Measurements from ENCODE around the gene SH3BGR. TPM values are rescaled to one million over a fixed set of nuclear protein-coding genes. Genes with fewer than 3 reads are reported as not detected.

The SH3BGR gene
- total and polyA plus RNA-seq, 10 of the 15 experiments (the other 5 are each of a cell fraction or from before 2014, with no cell fraction given): 0.45 to 3.5 (median 1.7) TPM

DNA sequence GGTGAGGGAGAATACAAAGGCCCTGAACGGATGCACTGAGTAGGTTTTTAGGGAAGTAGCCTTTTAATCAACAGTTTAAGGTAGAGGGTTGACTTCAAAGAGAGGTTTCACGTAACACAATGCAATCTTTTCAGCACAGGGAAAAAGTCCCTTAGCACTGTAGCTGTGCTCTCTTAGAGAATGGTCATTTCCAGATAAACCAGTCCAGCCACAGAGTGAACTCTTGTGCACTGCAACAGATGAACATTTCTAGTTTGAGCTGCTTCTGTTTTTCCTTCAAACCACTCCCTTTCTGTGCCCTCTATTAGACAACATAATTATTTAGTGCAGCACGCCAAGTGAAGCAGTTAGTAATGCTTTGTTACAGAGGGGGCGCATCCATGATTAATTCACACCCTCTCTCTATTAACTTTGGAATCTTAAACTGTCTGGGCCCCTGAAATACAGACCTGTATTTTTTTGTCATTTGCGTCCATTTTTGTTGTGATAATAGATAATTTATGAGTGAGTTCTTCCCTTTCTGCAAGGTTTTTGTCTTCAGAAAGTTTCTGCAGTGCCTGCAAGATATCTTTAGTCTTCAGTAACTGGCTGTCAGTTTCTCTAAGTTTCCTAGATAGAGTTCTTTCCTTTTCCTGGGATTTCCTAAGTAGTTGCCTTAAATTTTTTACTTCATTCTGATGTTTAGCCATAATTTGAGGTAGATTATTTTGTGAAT is 29.1 kb upstream of the SH3BGR start:
- in situ Hi-C loops (cut with MboI) (no loop called here), intact Hi-C loops (cut with micrococcal nuclease; ENCODE audit: unreplicated experiment) (no loop called here)
- Histone ChIP-seq H3K4me2 (ENCODE audit: control insufficient read depth, insufficient read depth) (no peak overlapping the region), H4K20me1 (ENCODE audit: control insufficient read depth, insufficient read depth) (no peaks in the 10 kb centered on the region), H2AFZ (ENCODE audit: control insufficient read depth, low read depth, low read length) (no peak overlapping the region), H3K9me3 (replicated peaks; ENCODE audit: control insufficient read depth, insufficient read depth, low read length) (no peaks in the 10 kb centered on the region), H3K4me1 (ENCODE audit: control insufficient read depth, insufficient read depth, low read length) (no peaks in the 10 kb centered on the region), H3K36me3 (ENCODE audit: control insufficient read depth in 2 of 2, insufficient read depth in 2 of 2, low read length in 1 of 2) (no peaks in the 10 kb centered on the region), H3K9ac (ENCODE audit: control insufficient read depth, insufficient read depth, low read length) (no peak overlapping the region), H3K27me3 (replicated peaks in 1 of 2; ENCODE audit: control insufficient read depth in 2 of 2, insufficient read depth in 2 of 2, low read length in 1 of 2) (no peaks in the 10 kb centered on the region), H3K4me3 (no peak overlapping the region), H3K27ac (ENCODE audit: control insufficient read depth, insufficient read depth) (no peak overlapping the region), H3K79me2 (ENCODE audit: control insufficient read depth, insufficient read depth, low read length) (no peaks in the 10 kb centered on the region)
- ChIA-PET SMC1A (ENCODE audit: uncharacterized antibody, unreplicated experiment) (interaction anchor here (0.7 to 2.0 kb wide), 7 partner anchors 9 to 311 kb away, joined by 3 to 7 read pairs (median 3); no protein-coding TSS in a partner anchor), RAD21 (ENCODE audit: unreplicated experiment) (interaction anchor here (1.0 to 1.3 kb wide), 3 partner anchors 12 to 35 kb away, joined by 3 to 5 read pairs (median 3); no protein-coding TSS in a partner anchor), POLR2A (interaction anchor here (1.4 kb wide), 1 partner anchor 35 kb away, joined by 3 read pairs; no protein-coding TSS in a partner anchor), CTCF (interaction anchor here (0.6 to 3.2 kb wide), 2 partner anchors 14 to 18 kb away, joined by 3 to 24 read pairs; no protein-coding TSS in a partner anchor)
- ATAC-seq (peak; percentile 97), FAIRE-seq (no peak), DNase-seq (ENCODE audit: low read depth, low spot score) (peak; percentile 41)
- BruUV-seq (replicated peaks): no TSS peak
- 64% methylated on average over 5 of the region's 5 CpGs for WGBS (ENCODE audit: insufficient coverage, insufficient replicate concordance, low lambda C conversion rate, missing lambda C conversion rate)
- TF ChIP-seq NR2F1 (conservative IDR thresholded peaks at IDR 0.05): 0 out of 2 replicates have a peak, but pooled peaks have one; percentile 58
- TF ChIP-seq EP300 (IDR thresholded peaks at IDR 0.05; ENCODE audit: borderline replicate concordance in 1 of 2, control insufficient read depth in 1 of 2, low read depth in 2 of 2, low read length in 2 of 2): peak; percentile 40 to 49; a peak in 2 of 4 replicates
- peak; percentile 76 for TF ChIP-seq MTA2 (IDR thresholded peaks at IDR 0.05; ENCODE audit: low read depth)
- TF ChIP-seq BCL11A (IDR thresholded peaks at IDR 0.05; ENCODE audit: low read depth, low read length): 0 out of 2 replicates have a peak, but pooled peaks have one; percentile 8
- TF ChIP-seq SPI1 (IDR thresholded peaks at IDR 0.05; ENCODE audit: borderline replicate concordance, insufficient read depth, low read depth, low read length): peak; percentile 61; the same call in 1 of the 2 replicates
- TF ChIP-seq IKZF2 (IDR thresholded peaks at IDR 0.05): peak; percentile 59 to 79; a peak in 3 of 4 replicates
- TF ChIP-seq CHD2 (IDR thresholded peaks at IDR 0.05; ENCODE audit: borderline replicate concordance, low read depth, low read length): peak; percentile 27; the same call in 1 of the 2 replicates
- TF ChIP-seq BHLHE40 (IDR thresholded peaks at IDR 0.05; ENCODE audit: borderline replicate concordance in 1 of 2, low read depth in 2 of 2, low read length in 1 of 2): peak in 1 of 2 experiments; percentile 20; a peak in 1 of 4 replicates
- TF ChIP-seq, protein P1, sequence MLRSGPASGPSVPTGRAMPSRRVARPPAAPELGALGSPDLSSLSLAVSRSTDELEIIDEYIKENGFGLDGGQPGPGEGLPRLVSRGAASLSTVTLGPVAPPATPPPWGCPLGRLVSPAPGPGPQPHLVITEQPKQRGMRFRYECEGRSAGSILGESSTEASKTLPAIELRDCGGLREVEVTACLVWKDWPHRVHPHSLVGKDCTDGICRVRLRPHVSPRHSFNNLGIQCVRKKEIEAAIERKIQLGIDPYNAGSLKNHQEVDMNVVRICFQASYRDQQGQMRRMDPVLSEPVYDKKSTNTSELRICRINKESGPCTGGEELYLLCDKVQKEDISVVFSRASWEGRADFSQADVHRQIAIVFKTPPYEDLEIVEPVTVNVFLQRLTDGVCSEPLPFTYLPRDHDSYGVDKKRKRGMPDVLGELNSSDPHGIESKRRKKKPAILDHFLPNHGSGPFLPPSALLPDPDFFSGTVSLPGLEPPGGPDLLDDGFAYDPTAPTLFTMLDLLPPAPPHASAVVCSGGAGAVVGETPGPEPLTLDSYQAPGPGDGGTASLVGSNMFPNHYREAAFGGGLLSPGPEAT (IDR thresholded peaks at IDR 0.05; ENCODE audit: low read depth): peak; percentile 85
- TF ChIP-seq, protein P2, sequence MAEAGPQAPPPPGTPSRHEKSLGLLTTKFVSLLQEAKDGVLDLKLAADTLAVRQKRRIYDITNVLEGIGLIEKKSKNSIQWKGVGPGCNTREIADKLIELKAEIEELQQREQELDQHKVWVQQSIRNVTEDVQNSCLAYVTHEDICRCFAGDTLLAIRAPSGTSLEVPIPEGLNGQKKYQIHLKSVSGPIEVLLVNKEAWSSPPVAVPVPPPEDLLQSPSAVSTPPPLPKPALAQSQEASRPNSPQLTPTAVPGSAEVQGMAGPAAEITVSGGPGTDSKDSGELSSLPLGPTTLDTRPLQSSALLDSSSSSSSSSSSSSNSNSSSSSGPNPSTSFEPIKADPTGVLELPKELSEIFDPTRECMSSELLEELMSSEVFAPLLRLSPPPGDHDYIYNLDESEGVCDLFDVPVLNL (IDR thresholded peaks at IDR 0.05; ENCODE audit: low read depth, low read length): no peak
- 0 out of 2 replicates have a peak, but pooled peaks have one; percentile 51 for TF ChIP-seq DPF2 (IDR thresholded peaks at IDR 0.05)
- no peak for TF ChIP-seq NFXL1 (IDR thresholded peaks at IDR 0.05; ENCODE audit: borderline replicate concordance)
- TF ChIP-seq CBFB (IDR thresholded peaks at IDR 0.05; ENCODE audit: low read depth): no peak
- TF ChIP-seq ZBED1 (IDR thresholded peaks at IDR 0.05; ENCODE audit: borderline replicate concordance): no peak
- TF ChIP-seq NBN (IDR thresholded peaks at IDR 0.05): 0 out of 2 replicates have a peak, but pooled peaks have one; percentile 65
- TF ChIP-seq MXI1 (IDR thresholded peaks at IDR 0.05; ENCODE audit: low read depth, low read length): no peak
- TF ChIP-seq EZH2 (IDR thresholded peaks at IDR 0.05; ENCODE audit: borderline replicate concordance, control insufficient read depth, low read depth, low read length): no peak
- TF ChIP-seq PAX5 (IDR thresholded peaks at IDR 0.05; ENCODE audit: borderline replicate concordance, low read depth, low read length): 0 out of 2 replicates have a peak, but pooled peaks have one; percentile 15
- no peak for TF ChIP-seq HDAC2 (IDR thresholded peaks at IDR 0.05)
